GM23338 (cell line): ENCODE data around the gene APRT. TPM values are rescaled to one million over a fixed set of nuclear protein-coding genes. Genes with fewer than 3 reads are reported as not detected.

ENCODE experiments used
- ETS1 ChIP-seq: IDR thresholded peaks from 2 replicates; pipeline ENCODE4 v1.6.1; 2016; ENCODE audit warnings: antibody characterized with exemption
- NANOG ChIP-seq: IDR thresholded peaks from 2 replicates; pipeline ENCODE4 v1.6.1; 2016; ENCODE audit warnings: antibody characterized with exemption, borderline replicate concordance
- REST ChIP-seq: IDR thresholded peaks from one replicate; pipeline ENCODE4 v1.6.1; 2018; ENCODE audit warnings: antibody characterized with exemption; ENCODE audit not compliant: unreplicated experiment
- ZNF462 ChIP-seq: fragments of 250-450 bp; sonication (Bioruptor Pico); IDR thresholded peaks from 2 replicates; pipeline ENCODE4 v1.5.0; 2020; ENCODE audit warnings: mild to moderate bottlenecking, moderate library complexity
- polyA plus RNA-seq: library from polyadenylated mRNA; unstranded; fragments of >200 nt; fragmentation: Nextera tagmentation; extraction: Ambion mirVana; gene quantifications from 2 replicates; pipeline ENCODE4 v1.2.1, GENCODE V29; 2016
- total RNA-seq: library from RNA; depleted of rRNA; stranded (reverse); fragments of >200 nt; shearing (Covaris generic); gene quantifications from 2 replicates; pipeline ENCODE4 v1.2.3, GENCODE V29; 2014

The APRT gene
- total and polyA plus RNA-seq, 2 experiments from 2014 or later = 250 to 522 TPM

GRCh38 chr16:88793251-88793954 is 18.3 kb downstream of the APRT start (continued):
- TF ChIP-seq ZNF462 (CRISPR knock-in tag) (no peak), NANOG (no peak), ETS1 (no peak), REST (no peak)
